ENCODE measurements around the gene LRRC3C.
"Not testable (repeated sequence)": the region's sequence is repeated elsewhere in the genome, so short reads cannot be mapped to it uniquely, and the experiment has no call there.

Gene LRRC3C
- 0 to 0.33 (median 0) reads per million in 17 experiments for total RNA-seq

- peak; percentile 94 to 97 (median 96) for DNase-seq
These were observed at the start of gene LRRC3C, which contains the start of gene ORMDL3 for GRCh38 chr17:39927101-39927928. Gene LRRC3C, plus strand, starts transcription at chr17:39927732. Its CDS starts 13,792 bp downstream, at chr17:39941524. Gene ORMDL3, minus strand, starts transcription at chr17:39927601. Its CDS starts 3,398 bp downstream, at chr17:39924203.

GRCh38 chr17:39886102-39886501 is 41.4 kb upstream of the LRRC3C start:
- DNase-seq: not testable (repeated sequence)

- DNase-seq: no peak
These were observed 40.5 kb upstream of the LRRC3C start for GRCh38 chr17:39887078-39887477.

GRCh38 chr17:39889200-39889599 is 38.3 kb upstream of the LRRC3C start:
- no peak for DNase-seq

GRCh38 chr17:39894681-39895376 is 32.7 kb upstream of the LRRC3C start:
- DNase-seq: peak in 1 of 4 experiments; percentile 3

- no peak for DNase-seq
These were observed 29.4 kb upstream of the LRRC3C start for GRCh38 chr17:39898088-39898487.

- DNase-seq: no peak
These were observed 28.3 kb upstream of the LRRC3C start for GRCh38 chr17:39899215-39899614.

GRCh38 chr17:39902027-39902426 is 25.5 kb upstream of the LRRC3C start:
- DNase-seq: not testable (repeated sequence)

GRCh38 chr17:39903158-39903884 is 24.2 kb upstream of the LRRC3C start:
- peak in 1 of 4 experiments; percentile 5 for DNase-seq

GRCh38 chr17:39904990-39905288 is 22.6 kb upstream of the LRRC3C start:
- no peak for DNase-seq

GRCh38 chr17:39908789-39909352 is 18.7 kb upstream of the LRRC3C start:
- no peak for DNase-seq

- no peak for DNase-seq
These were observed 13.5 kb upstream of the LRRC3C start for GRCh38 chr17:39913989-39914388.

- no peak for DNase-seq
These were observed 12.0 kb upstream of the LRRC3C start for GRCh38 chr17:39915559-39915958.

GRCh38 chr17:39916918-39917317 is 10.6 kb upstream of the LRRC3C start:
- no peak for DNase-seq

GRCh38 chr17:39919087-39919683 is 8.3 kb upstream of the LRRC3C start:
- no peak for DNase-seq

- DNase-seq: peak in 1 of 4 experiments; percentile 3
These were observed 7.0 kb upstream of the LRRC3C start for GRCh38 chr17:39920218-39921210.

- DNase-seq: peak in 3 of 4 experiments; percentile 27 to 45 (median 39)
These were observed 6.2 kb upstream of the LRRC3C start for GRCh38 chr17:39921323-39921722.

GRCh38 chr17:39922006-39922405 is 5.5 kb upstream of the LRRC3C start:
- no peak for DNase-seq

- DNase-seq: no peak
These were observed 4.3 kb upstream of the LRRC3C start for GRCh38 chr17:39923230-39923629.

GRCh38 chr17:39923836-39924690 is 3.5 kb upstream of the LRRC3C start:
- DNase-seq: no peak
